SK-MEL-5 (cell line): Measurements from ENCODE around the gene FOXL1. TPM values are rescaled to one million over a fixed set of nuclear protein-coding genes. Genes with fewer than 3 reads are reported as not detected.

Experiments used
- DNase-seq: peaks from one replicate; pipeline ENCODE4 v3.0.0-alpha.2; 2016; ENCODE audit warnings: low read depth, low spot score
- in situ Hi-C: cut with HindIII; loops from 2 replicates; pipeline ENCODE4 v1.10.0; 2016; ENCODE audit warnings: low sequenced_read_pairs, high pct_unique_total_duplicates, low pct_unique_long_range_greater_than_20kb
- polyA plus RNA-seq, 2 experiments: library from polyadenylated mRNA; depleted of rRNA; stranded (reverse); fragments of >200 nt; gene quantifications; 2 replicates each; pipeline ENCODE4 v1.2.3, GENCODE V29; 2015
- total RNA-seq: library from RNA; depleted of rRNA; stranded (reverse); fragments of >200 nt; shearing (Covaris generic); gene quantifications from 2 replicates; pipeline ENCODE4 v1.2.3, GENCODE V29; 2014; rRNA removed

The FOXL1 gene
- not detected in 2 replicates for total RNA-seq
- polyA plus RNA-seq (2015; cell fraction: cytosol; rRNA removed) = not detected in 2 replicates
- not detected in 2 replicates for polyA plus RNA-seq (2015; cell fraction: nucleus; rRNA removed)

DNA sequence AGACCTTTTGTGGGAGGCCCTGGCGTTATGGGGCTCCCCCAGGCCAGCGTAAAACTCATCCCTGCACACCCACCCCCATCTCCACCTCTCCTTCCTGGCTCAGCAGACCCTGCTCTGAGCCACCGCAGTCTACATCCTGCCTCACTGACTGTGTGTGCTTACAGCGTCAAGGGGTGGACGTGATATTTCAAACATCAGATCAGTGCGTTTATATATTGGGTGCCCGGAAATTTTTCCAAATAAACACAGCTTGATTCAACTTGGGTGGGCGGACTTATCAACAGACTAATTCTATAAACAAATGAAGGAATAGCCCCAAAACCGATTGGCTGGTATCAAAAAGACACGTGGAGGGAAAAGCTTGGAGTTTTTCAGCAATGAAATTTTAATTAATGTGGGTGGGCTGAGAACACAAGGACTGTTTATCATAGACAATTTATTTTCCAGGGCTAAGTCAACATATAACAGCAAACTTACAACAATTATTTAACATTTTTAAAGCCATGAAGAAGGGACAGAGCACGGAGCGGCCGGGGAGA, at the start of gene FOXL1:
FOXL1 (plus strand) TSS at position 489 of the 539 bp plus-strand sequence. CDS start 175 bp downstream, outside the sequence.
- in situ Hi-C loops = no loop called here
- no peak for DNase-seq

DNA sequence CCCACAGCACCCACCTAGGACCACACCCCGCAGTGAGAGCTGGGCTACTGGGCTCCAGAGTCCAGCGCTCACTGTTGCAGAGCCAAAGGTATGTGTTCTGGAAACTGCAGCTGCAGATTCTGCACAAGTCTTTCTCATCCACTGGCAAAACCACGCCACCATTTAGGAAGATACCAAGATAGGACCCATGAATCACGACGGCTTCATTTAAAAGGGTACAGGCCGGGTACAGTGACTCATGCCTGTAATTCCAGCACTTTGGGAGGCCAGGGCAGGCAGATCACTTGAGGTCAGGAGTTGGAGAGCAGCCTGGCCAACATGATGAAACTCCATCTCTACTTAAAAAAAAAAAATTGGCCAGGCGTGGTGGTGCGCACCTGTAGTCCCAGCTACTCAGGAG, 49.2 kb upstream of the FOXL1 start:
- in situ Hi-C loops = no loop called here
- no peak for DNase-seq

DNA sequence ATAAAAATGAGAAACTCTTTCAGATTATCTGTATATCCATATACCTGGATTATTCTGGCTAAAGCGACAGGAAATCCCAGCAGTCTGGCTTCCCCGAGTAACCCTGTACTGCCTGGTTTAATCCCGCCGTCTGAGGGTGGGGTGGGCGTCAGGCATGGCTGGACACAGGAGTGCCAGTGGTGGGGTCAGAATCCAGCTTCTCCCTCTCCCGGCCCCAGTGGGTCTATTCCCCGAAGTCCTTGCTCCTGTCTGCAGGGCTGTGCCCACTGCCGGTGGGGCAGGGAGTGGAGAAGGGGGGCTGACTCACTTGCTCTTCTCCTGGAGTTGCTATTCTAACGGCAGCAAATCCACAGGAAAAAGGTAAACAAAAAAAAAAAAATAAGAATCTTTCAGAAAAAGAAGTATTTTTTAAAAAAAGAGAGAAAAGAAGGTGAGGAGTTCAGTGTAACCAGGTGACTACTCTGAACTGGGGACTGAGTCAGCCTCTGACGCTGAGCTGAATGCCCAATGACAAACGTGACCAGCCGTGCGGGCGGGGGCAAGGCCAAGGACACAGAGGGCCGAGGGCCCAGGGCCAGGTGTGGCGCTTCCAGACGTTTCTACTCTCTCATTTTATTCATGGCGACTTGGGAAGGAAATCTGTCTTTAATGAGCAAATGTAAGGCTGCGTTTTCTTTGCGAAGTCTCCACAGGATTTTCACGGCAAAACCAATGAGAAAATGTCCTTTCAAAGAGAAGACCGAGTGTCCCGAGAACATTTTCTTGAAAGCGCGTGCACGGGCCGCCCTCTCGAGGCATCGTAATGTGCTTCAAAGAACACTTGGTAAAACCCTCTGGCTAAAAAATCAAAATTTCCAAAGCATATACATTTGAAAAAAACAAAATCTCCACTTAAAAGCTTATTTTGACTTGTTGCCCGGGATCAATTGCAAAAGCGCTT, 47.8 kb upstream of the FOXL1 start:
- DNase-seq = no peak
- in situ Hi-C loops = no loop called here

DNA sequence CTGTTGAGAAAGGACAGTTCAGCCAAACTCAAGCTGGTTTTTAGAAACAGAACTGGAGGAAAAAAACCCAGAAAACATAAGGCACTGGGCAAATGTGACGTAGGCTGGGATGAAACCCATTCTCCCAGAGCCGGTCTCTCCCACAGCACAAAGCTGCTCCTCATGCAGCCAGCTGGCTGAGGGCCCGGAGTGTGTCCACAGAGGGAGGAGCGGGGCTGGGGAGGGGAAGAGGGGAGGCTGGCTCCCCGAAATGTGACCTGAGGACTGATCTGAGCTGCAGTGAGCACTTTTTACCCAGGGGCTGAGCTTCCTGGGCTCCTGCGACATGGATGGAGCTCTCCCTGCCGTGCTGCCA, 47.2 kb upstream of the FOXL1 start:
- in situ Hi-C loops = no loop called here

DNA sequence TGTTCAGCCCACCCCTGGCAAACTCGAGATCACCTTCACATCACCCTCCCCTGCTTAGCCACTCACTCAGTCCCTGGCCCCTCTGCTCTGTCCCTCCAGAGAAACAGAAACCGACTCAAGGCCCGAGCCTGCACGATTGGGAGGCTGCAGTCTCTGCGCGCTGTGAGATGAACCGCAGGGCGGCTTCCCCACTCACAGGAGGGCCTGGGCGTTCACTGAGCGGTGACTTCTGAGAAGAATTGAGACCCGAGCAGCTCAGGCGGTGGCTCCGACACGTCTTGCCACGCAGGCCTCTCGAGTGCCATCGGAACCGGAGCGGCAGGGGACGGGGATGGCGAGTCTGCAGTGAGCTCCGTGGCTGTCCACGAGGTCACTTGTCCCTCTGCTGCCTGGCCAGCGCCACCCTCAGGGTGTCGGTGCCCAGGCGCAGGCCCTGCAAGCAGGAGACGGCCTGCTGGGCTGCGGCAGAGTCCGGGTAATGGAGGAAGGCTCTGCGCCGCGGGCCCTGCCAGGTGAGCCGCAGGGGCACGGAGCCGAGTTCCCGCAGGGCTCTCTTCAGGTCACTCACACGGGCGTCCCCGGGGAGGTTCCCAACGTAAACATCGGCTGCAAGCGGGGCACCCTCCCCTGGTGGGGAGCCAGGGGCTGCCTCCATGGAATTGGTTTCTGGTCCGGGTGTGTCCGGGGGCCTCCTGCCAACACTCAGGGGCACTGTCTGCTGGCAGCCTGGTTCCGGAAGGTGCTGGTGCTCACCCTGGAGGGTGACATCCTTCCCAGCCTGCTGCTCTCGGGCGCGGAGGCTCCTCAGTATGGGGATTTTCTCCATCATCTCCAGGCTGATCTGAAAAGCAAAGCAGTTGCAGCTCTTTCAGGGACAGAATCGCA, 46.5 kb upstream of the FOXL1 start:
- no peak for DNase-seq
- in situ Hi-C loops = no loop called here

More for the DNA sequence above, 47.2 kb upstream of the FOXL1 start:
- DNase-seq = no peak

DNA sequence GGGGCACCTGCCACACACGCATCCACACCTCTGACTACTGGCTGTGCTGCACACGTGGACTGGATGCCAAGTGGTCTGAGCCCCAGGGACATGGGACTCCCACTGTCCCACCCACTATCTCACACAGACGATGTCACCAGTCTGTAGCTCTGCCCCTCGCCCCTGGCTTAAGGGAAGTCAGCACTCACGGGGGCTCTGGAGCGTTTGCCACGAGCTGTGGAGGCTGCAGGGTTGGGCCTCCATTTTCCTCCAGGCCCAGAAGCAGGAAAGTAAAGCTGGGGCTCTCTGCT, 45.9 kb upstream of the FOXL1 start:
- in situ Hi-C loops = no loop called here

DNA sequence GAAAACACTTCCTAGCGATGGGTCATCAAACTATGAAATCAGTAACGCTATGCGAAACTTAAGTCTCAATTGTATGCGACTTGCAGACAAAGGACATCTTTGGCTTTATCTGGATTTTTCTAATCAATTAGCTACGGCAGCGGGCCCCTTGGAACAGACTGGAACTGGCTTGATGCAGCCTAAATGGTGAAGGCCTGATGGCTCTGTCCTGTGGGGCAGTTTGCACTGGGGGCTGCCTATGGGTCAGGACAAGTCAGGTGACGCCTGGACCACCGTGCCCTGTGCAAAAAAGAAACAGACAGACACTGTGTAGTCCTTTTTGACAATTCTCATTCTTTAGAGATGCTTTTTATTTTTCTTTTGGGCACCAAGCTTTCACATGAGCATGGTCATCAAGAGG, 45.3 kb upstream of the FOXL1 start:
- in situ Hi-C loops = no loop called here
- DNase-seq = no peak

More for the DNA sequence above, 45.9 kb upstream of the FOXL1 start:
- no peak for DNase-seq

DNA sequence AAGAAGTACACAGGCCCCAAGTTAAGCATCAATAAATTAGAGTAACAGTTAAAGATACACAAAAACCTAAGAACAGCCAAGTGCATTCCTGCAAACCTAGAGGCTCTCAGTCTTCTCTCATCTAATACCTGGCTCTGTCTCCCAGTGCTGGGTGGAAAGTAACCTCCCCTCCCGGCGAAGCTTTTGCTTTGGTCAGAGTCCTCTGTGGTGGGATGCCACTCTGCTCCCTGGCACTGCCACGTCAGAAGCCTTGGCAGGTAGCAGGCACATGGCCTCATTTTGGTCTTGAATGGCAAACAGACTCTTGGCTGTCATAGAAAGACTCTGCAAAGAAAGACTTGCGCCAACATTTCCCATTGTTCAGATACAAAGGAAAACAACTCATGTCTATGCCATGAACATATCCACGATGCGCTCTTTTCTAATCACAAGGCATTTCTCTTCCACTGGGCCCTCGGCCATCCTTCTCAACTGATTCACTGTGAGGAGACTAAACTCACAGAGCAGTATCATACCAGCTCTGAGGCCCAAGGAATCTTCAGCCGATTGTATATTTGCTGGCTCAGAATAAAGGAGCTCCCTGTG, 44.5 kb upstream of the FOXL1 start:
- DNase-seq = no peak
- in situ Hi-C loops = no loop called here

DNA sequence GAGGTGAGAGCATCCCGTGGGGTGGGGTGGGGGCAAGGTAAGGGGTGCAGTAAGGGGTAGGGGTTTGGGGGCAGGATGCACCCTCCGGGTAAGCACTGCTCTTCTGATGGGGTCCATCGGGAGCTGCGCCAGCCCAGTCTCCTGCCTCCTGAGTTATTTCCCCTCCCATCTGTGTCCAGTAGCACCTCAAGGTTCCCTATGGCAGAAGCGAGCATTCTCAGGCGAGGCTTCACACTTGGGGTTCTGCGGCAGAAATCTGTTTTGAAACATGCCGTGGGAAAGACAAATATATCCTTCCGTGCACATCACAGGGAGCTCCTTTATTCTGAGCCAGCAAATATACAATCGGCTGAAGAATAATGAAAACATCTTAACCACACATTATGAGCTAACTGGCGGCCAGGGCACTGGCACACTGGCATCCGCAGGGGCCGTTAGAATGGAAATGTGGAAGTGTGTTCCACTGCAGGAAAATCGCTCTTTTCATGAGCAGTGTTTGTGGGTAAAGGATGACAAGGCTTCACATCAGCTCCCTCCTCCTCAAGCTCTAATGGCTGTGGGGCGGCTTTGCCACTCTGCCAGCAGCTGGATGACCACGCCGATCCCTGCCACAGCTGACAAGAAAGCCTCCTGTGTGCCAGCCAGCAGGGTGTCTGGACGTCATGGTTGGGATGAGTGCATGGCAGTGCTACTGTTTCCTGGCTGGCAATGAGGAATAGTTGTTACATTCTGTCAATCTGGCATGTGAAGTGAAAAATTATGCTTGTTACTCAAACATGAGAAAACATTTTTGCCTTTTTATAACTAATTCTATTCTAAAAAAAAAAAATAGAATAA, 43.4 kb upstream of the FOXL1 start:
- DNase-seq = peak; percentile 15
- in situ Hi-C loops = no loop called here

DNA sequence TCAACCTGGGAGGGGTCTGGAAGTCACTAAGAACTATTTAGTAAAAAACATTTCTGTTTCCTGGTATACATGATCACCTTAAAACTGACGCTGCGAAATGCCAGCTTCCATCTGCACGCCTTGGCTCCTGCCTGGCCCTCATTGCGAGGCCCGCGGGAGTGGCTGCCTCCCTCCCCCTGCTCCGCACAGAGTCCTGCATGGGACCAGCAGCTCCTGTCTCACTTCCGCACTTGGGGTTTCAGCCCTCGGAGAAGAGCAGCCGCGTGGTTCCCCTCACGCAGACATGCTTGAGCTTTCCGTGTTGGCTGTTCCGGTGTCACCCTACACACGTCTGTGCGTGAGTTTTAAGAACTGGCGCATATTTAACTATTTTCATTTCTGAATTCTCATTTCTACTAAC, 41.7 kb upstream of the FOXL1 start:
- DNase-seq = no peak
- in situ Hi-C loops = no loop called here

DNA sequence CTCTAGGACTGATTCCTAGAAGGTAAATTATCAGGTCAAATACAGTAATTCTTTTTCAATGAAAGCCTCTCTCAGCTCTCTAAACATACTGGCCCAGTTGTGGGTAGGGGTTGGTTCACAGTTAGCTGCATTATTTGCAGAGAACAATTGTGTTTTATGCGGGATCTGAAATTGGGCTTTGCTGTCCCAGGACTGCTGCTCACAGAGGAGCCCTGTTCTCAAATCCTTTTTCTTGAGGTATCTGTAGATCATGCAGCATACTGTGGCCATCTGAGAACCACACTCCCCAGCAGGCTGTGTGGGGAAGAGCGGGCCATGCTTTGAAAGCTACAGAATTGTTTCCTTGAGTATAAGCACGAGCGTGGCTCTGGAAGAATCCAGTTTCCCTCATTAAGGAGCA, 40.9 kb upstream of the FOXL1 start:
- in situ Hi-C loops = no loop called here
- peak; percentile 39 for DNase-seq

DNA sequence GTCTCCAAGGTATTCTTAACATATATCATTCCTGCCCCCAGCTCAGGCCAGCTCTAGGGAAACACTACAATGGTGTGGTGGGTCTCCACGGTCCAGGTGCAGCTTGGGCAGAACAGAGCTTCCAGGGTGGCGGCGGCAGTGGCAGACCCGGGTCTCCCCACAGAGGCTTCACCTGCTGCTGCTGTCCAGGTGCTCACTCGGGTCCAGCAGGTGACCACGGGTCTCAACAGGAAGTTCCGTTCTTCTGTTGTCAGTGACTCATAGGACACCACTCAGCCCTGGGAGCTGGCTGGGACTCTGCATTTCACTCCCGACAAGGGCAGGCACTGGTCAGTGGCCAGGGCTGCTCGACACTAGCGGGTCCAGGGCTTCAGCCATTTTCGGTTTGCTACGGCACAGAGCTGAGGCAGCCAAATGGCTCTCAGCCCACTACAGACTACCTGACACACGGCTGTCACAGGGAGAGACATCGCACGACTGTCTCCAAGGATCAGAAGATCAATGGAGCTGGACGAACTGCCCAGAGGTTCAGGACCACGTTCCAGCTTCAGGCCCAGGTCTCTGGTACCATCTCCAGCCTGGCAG, 40.1 kb upstream of the FOXL1 start:
- in situ Hi-C loops = no loop called here
- DNase-seq = no peak

DNA sequence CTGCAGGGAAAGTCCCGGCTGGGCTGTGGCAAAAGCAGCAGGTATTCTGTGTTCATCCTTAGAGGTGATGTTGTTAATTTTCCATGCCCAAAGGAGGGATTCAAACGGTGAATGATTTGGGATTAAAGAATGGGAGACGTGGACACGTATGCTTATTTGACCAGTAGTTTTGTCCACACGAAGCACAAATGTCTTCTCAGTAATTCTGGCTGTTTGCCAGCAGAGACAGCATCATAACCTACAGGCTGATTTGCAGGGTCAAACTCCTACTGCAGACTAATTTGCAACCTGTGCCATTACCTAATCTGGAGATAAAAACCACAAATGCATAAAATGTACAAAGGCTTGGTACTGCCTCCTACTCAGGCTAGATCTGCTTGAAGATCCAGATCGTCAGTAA, 37.5 kb upstream of the FOXL1 start:
- no peak for DNase-seq
- in situ Hi-C loops = no loop called here

DNA sequence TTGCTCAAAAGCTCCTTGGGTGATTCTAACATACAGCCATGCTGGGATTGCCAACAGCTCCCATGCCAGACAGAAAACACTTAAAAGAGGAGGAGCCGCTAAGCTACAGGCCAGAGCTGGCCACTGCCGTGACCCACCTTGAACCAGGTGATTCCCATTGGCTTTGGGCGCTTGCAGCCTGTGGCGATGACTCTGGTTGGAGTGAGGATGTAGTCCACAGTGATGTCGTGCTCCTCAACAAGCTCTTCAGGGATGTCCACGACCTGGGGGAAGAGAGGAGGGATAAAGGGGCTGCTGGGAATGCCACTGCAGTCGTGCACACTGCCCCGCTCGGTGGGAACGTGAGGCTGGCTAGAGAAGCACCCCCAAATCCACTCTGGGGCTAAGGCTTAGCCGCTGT, 36.8 kb upstream of the FOXL1 start:
- in situ Hi-C loops = no loop called here
- no peak for DNase-seq

DNA sequence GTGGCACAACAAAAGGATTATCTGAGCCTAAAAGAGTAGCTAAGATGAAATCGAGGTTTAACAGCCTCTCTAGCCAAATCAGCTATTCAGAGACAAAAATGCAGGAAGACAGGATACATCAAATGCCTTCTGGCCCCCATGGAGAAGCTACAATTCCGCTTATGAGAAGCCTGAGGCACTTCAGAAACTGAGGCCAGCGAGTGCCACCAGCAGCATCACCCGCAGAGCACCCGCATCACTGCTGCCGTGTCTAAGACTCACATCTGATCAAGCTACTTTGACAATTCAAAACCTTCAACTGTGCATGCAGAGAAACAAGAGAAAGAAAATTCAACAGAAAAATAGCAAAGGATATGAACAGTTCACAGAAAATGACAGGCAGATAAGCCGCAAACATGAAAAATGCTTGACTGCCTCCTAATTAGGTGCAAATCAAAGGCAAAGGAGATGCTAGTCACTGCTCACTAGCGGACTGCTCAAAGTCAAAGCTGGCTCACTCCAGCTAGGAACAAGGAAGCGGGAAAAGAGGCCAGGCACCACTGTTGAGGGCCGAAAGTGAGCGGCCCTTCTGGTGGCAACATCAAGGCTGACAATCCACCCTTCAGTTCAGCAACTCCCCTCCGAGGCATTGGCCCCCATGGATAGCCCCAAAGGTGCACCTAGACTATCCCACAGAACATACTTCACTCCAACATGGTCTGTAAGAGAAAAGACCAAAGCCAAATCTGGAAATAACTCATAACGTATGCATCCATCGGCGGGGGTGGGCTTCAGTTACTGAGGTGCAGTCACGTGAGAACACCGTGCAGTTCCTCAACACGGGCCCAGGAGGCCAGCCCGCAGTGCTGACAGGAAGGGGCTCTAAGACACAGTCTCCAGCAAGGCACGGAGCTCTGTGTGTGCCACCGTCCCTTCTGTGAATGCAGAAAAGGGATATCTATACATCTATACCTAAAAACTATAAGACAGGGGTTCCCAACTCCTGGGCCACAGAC, 35.3 kb upstream of the FOXL1 start:
- in situ Hi-C loops = no loop called here
- no peak for DNase-seq

DNA sequence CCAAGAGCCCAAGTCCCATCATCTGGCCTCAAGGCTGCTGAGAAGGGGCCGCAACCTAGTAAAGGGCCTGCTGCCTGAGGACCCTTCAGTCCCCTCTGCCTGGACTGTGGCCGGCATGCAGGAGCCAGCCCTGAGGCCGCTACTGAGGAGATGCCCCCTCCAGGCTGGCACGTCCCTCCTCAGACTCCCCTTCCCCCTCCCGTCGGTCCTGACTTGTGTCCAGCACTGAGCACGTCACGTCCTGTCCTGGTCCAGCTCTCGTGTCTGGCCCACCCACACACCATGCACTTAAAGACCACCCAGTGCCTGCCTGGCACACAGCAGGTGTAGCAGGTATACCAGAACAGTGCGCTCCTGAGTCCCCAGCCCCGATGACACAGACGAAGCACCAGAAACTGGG, 32.9 kb upstream of the FOXL1 start:
- no peak for DNase-seq
- in situ Hi-C loops = no loop called here
